HG03139 (cell line): ENCODE results near the gene EYA4.

Experiments used
- ATAC-seq: cut with Tn5 transposase; IDR thresholded peaks from one replicate; pipeline ENCODE4 v1.9.1; 2021; ENCODE audit not compliant: unreplicated experiment

The EYA4 gene, protein sequence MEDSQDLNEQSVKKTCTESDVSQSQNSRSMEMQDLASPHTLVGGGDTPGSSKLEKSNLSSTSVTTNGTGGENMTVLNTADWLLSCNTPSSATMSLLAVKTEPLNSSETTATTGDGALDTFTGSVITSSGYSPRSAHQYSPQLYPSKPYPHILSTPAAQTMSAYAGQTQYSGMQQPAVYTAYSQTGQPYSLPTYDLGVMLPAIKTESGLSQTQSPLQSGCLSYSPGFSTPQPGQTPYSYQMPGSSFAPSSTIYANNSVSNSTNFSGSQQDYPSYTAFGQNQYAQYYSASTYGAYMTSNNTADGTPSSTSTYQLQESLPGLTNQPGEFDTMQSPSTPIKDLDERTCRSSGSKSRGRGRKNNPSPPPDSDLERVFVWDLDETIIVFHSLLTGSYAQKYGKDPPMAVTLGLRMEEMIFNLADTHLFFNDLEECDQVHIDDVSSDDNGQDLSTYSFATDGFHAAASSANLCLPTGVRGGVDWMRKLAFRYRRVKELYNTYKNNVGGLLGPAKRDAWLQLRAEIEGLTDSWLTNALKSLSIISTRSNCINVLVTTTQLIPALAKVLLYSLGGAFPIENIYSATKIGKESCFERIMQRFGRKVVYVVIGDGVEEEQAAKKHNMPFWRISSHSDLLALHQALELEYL

DNA sequence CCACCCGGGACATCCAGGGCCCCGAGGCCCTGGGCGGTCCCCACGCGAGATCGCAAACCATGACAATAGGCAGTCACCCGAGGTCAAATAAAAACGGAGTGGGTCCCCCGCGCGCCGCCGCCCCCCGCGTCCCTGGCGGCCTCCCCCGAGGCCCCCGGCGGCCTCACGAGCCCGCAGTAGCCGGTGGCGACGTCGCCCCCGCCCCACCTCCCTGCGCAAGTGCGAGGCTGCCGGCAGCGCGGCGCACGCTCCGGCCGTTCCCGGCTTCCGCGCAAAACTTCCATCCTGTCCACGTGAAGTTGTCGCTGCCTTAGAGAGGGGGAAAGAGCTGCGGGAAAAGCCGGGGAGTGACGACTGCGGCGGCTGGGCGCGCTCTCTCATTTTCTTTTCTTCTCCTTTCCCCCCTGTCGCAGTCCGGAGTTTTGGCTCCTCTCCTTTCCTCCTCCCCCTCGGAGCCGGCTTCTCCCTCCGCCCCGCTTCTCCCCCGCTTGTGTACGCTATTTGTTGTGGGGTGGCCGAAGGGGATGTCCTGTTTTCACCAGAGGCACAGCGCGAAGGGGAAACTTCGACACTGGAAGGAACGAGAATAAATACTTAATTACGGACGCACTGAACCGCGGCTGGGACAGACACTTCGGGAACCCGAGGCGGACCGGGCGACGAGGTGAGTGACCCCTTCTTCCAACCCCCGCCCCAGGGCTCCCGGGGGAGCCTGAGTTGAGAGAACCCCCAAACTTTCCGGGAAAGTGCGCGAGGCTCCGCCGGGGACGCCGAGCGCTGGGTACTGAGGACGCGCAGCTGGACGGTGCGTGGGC lies at the start of gene EYA4:
Gene EYA4 (plus strand): TSS at position 272 of the 815 bp plus-strand sequence. CDS start 33,424 bp downstream, outside the sequence.
- ATAC-seq, result no peak

DNA sequence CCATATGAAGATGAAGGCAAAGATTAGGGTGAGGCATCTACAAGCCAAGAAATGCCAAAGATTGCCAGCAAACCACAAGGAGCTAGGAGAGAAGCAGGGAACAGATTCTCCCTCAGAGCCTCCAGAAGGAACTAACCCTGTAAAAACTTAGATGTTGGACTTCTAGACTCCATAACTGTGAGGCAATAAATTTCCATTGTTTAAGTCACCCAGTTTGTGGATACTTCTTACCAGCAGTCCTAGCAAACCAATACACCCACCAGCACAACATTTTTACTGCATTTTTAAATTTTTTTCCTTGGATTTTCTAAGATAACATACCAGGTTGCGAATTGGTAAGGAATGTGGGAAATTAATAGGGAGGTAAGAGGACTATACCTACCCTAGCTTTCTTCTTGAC lies 47.8 kb upstream of the EYA4 start:
- ATAC-seq, result no peak

DNA sequence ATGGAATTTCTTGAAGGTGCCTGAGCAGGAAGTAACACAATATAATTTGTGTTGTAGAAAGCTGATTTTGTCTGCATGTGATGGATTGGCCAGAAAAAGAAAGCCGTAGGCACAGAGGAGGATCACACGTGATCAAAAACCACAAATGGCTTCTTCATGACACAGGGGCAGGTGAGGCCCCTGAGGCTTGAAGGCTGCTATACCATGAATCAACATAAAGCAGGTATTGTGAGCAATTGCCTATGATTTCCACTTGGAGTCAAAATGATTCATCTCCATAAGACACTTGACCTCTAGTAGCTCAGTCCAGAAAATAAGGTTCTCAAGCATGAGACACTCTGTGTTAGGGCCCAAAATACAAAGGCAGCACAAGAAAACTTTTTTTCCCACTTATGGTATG lies 42.4 kb upstream of the EYA4 start:
- ATAC-seq, result no peak

DNA sequence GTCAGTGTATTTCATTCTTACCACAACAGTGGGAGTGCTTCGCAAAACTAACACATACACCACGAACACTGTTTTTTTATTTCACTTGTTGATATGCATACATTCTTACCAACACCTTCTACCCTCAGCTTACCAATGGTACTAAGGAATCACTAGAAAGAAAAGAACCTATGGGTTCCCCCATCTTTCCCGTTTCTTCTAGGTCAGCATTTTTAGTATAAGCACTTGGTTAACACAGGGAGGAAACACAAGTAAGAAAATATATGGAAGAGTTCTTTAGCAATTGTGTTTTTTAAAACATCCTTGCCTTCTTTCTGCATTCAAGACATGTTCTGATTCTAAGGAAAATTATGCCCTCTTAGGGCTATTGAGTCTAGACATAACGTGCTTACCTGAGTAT lies 39.9 kb upstream of the EYA4 start:
- ATAC-seq, result no peak

DNA sequence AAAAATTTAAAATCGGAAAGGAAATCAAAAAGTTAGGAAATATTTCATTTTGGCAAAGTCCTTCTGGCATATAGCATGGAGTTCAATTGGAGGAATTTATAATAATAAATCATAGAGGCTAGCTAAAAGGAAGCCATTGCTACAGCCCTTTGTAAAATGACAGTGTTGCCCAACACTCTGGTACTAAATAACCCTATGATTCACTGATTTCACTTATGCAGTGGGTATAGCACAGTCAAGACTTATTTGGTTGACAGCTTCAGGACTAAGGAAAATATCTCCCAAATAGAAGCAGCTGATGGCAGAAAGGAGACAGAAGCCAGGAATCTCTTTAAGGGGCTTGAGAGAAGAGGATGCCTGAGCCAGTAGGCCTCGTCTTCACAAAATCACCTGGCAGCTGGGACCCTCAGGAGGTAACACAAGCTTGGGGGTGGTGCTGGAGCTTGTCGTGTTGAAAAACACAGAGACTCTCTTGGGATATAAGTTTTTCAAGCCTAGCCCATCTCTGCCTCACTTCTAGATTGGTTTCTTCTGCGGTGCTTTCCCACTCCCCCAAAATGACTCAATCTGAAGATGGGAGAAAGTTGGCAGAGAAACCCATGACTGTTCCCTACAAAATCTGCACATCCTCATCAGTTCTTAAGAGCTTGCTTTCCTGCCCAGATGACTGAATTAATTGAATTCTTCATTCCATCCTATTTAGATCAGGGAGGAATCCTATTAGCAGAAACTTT lies 38.4 kb upstream of the EYA4 start:
- ATAC-seq, result no peak

DNA sequence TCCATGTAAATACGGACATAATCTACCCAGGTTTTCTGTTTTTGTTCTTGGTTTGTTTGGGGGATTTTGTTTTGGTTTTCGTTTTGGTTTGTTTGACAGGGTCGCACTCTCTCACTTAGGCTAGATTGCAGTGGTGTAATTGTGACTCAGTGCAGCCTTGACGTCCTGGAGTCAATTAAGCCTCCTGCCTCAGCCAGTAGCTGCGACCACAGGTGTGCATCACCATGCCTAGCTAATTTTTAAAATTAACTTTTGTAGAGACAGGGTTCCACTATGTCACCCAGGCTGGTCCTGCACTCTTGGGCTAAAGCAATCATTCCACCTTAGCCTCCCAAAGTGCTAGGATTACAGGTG lies 37.8 kb upstream of the EYA4 start:
- no peak for ATAC-seq

DNA sequence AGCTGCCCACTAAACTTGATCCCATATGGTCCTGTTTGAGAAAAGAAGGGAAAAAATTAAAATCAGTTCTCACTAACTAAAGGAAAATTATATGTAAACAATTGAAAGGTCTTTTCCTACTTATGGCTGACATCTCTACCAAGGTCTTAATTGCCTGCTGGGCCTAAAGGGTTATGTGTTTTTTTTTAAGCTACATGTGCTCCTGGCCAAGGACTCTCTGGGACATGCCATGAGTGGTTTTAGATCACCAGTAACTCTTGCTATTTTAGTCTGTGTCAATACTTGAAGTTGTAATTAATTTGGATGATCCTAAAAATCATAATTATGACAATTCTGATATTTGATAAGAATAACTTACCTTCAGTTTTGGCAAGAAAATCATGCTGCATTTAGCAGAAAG lies 35.9 kb upstream of the EYA4 start:
- ATAC-seq, result no peak

DNA sequence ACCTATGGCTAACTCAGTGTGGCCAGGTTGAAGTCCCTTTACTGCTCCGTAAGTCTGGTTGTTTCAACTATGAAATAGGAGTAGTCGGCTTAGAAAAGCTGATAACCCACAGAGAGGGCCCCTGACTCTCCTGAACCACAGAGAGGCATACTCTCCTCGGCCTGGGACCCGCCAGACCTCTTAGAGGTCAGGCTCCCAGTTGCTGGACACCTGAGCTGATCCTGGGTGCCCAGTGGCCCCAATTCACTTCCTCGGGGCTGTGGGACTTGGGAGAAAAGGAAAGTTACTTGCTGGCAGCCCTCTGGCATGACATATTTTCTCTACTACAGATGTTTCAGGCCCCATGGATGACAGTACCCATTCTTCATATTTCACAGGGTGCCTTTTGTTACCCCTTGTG lies 34.2 kb upstream of the EYA4 start:
- ATAC-seq, result no peak

DNA sequence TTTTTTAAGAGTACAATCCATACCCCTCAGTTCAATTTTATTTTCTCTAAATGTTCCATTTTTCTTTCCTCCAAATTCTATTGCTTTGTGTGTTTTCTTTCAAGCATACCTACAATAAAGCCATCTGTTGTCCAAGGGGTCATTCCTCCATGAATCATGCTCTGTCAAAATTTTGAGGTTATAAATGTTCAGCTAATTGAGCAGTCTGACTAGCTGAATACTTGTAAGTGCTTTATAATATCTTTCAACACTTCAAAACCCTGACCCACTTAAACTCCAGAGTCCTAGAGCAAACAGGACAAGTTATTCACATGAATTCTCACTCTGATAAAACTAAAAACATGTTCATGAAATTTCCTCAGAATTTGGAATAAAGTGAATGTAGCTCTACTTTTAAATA lies 33.4 kb upstream of the EYA4 start:
- no peak for ATAC-seq

DNA sequence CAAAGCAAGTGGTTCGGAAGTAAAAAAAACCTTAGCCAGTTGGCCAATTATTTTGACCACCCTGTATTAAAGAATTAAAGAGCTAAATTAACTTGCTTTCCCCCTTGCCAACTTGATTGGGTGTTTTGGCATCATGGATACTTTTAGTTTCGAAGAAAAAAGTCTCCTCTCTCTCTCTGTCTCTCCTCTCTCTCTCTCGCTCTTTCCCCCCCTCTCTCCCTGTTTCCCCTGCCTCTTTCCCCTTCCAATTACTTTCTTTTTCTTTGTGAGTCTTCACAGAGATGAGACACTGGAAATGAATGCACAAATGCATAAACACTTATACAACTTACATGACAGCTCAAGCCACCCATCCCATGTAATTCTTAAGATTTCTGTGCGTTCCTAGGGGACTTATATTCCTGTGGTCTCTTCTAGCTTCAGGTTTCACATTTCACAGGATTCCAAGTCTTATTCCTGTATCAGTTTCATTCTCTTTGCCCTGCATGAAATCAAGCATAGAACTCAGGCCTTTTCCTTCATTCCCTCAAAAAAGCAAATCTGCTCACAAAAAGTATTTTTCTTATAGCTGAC lies 32.9 kb upstream of the EYA4 start:
- ATAC-seq, result no peak

DNA sequence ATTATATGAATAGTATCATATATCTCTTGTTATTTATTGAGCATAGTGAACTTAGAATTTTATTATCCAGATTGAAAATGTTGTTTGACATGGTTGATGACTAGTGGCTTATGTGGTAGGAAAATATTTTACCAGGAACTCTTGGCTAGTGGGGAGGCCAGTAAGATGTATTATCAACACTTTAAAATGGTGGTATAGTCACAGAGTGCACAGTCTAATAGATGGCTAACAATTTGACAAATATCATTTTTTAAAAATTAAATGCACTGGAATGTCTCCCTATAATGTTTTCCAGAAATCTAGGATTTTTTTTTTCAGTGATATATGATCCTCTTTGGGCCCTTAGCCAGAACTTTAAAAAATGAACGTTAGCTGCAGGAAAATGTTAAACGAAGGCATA lies 26.9 kb upstream of the EYA4 start:
- no peak for ATAC-seq

DNA sequence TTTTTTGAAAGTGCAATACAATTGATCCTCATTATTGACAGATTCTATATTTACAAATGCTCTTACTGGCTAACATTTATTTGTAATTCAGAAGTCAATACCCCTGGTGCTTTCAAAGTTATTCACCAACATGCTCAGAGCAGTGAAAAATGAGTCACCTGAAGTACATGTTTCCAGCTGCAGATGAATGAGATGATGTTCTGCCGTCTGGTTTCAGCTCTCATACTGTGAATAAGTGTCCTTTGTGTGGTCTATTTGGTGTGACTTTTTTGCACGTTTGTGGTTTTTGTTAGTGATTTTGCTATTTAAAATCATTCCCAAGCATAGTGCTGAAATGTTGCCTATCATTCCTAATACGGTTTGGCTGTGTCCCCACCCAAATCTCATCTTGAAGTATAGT lies 22.3 kb upstream of the EYA4 start:
- ATAC-seq, result no peak

DNA sequence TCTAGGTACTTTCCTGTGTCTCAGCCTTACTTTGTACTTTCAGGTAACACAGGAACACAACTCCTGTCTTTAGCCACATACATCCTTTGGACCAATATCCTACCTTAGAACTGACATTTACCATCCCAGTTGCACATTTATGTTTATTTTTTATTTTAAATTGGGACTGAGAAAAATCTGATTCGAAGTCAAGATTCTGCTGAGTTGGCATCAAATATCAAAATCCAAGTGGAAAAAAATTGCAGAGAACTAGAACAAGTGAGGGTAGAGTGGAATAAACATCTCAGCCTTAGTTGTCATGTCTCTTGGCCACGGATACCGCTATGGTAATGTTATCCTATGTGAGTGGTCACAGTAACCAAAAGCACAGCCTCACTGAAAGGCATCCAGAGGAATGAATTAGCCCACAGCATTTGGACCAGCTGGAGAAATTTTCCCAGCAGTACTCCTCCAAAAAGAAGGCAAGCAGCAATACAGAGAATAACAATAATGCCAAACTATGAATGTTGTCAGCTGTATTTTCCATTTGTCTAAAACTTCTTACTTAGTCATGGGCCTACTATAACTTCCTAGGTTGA lies 17.6 kb upstream of the EYA4 start:
- no peak for ATAC-seq

DNA sequence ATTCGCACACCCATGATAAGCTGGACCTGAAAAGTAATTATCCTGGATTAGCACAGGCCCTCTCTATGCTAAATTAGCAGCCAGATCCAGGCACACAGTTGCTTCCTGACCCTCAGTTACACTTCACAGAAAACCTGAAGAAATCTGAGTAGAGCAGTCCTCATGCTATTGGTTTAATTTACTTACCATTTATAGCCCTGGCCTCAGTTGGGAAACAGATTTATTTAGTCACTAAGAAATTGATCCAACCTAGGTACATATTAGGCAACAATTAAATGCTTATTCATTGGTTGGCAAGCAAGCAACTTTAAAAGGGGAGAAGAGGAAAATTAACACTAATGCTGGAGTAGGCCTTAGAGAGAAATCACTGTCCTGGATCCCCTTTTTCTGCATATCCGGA lies 15.6 kb upstream of the EYA4 start:
- ATAC-seq, result no peak

DNA sequence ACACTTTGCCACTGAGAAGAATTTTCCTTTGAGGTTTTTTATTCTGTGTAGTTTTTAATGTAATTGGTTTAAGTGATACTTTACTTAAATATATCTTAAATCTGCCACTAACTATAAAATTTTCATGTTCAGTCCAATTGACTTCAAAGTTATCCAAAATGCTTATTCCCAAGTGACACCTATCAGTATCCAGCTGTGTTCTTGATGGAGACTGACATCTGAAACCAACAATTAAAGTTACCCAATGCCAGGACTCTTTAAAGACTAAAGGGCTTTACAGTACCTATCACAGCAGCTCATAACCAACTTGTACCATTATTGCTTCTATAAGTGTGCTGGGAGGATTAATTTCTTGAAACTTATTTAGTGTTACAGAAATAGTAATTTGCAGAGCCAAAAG lies 13.8 kb upstream of the EYA4 start:
- ATAC-seq, result no peak

DNA sequence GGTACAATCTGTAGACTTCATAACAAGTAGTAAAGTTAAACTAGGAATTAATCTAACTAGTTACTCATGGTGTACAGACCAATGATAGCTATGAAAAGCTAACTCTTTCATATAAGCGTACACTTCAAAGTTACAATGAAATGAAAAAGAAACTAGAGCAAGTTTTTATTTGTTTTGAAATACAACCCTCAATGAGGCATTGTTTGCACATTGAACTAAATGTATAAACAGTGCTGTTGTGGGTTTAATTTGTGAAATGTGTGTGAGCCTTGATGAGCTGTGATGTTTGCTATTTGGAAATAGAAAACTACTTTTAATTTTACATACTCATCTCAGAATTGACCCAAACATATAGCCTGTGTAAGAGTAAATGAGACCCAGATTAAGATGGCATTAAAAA lies 11.1 kb upstream of the EYA4 start:
- no peak for ATAC-seq

DNA sequence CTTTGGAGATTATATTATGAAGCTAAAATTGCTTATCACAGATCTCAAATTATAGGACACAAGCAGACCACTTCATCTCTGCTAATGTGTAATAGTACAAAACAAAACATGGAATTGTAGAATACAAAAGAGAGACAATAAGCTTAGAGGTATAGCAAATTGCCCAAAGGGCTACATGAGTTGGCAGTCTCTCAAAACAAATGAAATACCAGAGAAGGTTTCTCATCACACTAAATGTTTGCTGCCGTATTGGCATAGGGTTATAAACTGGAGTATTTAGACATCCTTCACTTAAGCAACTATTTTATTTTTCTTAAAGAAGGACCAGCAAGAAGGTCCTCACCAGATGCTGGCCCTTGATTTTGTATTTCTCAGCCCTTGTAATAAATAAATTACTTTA lies 5.9 kb upstream of the EYA4 start:
- ATAC-seq, result no peak

DNA sequence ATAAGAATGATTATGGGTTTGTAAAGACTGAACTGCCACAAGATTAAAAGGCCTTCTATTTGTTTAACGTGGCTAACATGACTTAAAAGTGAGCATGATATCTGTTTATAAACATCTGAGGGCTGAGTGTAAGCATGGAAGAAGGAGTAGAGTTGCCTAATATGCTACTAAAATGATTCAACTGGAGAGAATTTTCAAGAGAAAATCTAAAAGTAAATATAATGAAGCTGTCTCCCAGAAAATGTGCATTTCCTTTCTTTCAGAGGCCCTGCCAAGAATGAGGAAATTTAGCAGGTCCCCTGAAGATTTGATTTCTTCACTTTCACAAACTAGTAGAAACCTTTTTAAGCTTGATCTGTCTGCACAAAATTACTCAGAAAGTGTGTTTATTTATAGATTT lies 4.2 kb upstream of the EYA4 start:
- no peak for ATAC-seq

DNA sequence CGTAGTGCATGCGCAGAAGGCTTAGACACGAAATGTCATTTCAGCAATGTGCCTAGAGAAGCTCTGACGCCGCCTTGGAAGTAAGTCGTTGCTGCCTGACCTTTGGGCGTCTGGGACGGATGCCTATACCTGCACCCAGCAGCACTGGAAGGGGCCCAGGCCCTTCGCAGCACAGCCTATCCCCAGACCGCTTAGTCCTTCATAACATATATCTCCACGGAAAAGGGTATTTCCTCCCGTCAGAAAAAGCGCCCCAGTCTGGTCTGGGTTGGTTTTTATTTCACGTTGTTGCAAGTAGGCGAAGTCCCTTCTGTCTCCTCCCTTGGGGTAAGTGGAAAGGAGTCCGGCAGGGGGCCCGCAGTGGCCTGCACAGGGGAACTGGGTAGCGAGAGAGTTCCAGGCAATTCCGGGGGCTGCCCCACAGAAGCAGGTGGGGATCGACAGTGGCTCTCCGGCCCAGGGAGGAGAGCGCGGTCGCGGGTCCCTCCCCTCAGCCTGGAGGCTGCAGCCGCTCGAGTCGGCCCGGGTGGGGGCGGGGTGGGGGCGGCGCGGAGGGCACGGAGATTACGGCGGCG lies 559 bp upstream of the EYA4 start:
- no peak for ATAC-seq

DNA sequence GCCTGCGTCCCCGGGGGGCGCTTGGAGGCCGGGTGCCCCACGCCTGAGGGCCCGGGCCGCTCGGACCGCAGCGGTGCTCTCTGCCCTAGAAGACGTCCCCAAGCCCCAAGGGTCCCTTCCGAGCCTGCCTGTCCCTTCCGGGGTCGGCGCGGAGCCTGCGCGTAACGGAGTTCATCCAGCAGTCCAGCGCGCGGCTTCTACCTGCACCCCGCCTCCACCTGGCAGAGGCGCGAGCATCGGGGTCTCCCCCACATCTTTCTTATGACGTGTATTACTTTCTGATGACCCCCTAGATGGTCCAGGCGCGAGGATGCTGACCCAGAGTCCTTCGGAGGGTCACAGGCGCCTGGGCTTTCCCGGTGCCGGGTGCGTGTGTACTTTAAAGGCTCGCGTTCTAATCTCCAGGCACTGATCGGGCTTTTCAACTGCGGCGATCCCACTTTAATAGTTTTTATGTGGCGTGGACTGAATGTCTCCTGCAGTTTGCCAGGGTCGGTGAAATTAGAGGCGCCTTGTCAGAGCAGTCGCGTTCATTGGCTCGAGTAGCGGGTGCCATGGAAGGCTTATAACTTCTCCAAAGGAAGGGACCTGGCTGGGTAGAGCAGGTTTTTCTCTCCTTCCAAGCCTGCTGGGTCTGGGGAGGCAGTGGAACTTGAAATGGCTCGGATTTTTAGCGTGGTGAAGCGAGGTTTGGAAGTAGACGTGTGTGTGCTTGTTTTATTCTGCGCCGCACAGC lies 912 bp downstream of the EYA4 start:
- no peak for ATAC-seq
